Stimulated activated CD8-positive, alpha-beta memory T cell treated with anti-CD3 and anti-CD28 coated beads, Interleukin-12 subunit alpha, Interleukin-12 subunit beta, amount 100 ng/mL, for 24 hours (primary cell): ENCODE measurements around the gene ANKRD13B.
"Not testable (repeated sequence)": the region's sequence is repeated elsewhere in the genome, so short reads cannot be mapped to it uniquely, and the experiment has no call there.

Source experiments
- DNase-seq: peaks from one replicate; pipeline ENCODE4 v3.0.0-alpha.2; 2020; ENCODE audit errors: extremely low read depth

Gene ANKRD13B

GRCh38 chr17:29592850-29593551 lies at the start of gene ANKRD13B:
Gene ANKRD13B (plus strand): TSS chr17:29593132. CDS start chr17:29593622, 490 bp downstream.
- no peak for DNase-seq

- DNase-seq: no peak
Measured at GRCh38 chr17:29544066-29544465, 48.9 kb upstream of the ANKRD13B start.

DNA sequence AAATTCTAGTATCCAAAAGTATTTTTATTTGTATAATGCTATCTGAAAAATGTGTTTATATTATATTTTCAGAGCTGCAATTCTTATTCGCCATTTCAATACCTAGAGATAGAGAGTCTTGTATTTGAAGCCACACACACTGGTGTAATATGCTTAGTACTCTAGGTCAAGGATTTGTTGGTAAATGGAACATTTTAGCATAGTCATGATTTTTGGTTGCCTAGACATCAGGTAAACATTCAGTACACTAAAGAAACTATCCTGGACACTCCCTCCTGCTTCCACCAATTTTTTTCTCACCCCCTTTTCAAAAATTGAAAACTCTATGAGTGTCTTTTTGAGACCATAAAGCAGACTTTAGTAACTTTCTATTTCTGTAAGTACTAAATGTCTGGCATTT lies 46.8 kb upstream of the ANKRD13B start:
- DNase-seq: no peak

- DNase-seq: no peak
Measured at GRCh38 chr17:29546830-29547229, 46.1 kb upstream of the ANKRD13B start.

- DNase-seq: no peak
Measured at GRCh38 chr17:29549177-29549923, 43.6 kb upstream of the ANKRD13B start.

DNA sequence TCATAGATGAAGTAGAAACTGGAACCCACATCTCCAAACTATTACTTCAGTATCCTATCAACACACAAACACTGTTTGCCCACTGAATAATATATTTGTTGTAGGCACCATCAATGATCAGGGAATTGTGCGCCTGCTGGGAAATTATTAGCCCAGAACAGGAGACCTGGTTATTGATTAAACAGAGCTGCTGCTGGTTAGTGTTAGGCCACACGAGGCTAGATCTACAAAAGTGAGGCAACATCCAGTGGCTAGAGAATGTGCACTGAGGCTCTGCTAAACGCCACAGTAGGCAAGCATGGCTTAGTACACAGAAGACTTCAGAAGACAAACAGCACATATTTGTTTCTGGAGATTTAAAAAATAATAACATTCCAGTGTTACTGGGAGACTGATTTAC lies 37.1 kb upstream of the ANKRD13B start:
- no peak for DNase-seq

GRCh38 chr17:29557085-29557738 lies 35.7 kb upstream of the ANKRD13B start:
- no peak for DNase-seq

- no peak for DNase-seq
Measured at GRCh38 chr17:29557739-29558116, 35.2 kb upstream of the ANKRD13B start.

DNA sequence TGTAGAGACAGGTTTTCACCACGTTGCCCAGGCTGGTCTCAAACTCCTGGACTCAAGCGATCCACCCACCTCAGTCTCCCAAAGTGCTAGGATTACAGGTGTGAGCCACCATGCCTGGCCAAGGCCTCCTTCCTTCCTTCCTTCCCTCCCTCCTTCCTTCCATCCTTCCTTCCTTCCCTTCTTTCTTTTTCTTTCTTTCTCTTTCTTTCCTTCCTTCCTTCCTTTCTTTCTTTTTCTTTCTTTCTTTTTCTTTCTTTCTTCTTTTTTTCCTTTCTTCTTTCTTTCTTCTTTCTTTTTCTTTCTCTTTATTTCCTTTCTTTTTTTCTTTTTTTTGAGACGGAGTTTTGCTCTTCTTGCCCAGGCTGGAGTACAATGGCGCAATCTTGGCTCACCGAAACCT lies 34.8 kb upstream of the ANKRD13B start:
- DNase-seq: not testable (repeated sequence)

DNA sequence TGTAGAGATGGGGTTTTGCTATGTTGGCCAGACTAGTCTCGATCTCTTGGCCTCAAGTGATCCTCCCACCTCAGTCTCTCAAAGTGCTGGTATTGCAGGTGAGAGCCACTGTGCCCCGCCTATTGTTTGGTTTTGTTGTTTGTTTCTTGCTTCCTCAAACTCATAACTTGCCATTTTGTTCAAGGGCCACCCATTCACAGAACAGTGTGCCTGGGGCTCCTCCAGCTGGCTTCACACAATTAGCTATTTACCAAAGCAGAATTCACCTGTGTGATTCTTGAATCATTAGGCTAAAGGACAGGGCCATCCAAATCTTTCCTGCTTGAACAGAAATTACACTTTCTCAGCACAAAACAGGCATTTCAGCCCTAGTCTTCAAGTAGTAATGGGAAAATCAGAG lies 33.3 kb upstream of the ANKRD13B start:
- DNase-seq: no peak

- no peak for DNase-seq
Measured at GRCh38 chr17:29560316-29560715, 32.6 kb upstream of the ANKRD13B start.

GRCh38 chr17:29561554-29562517 lies 31.1 kb upstream of the ANKRD13B start:
- DNase-seq: no peak

DNA sequence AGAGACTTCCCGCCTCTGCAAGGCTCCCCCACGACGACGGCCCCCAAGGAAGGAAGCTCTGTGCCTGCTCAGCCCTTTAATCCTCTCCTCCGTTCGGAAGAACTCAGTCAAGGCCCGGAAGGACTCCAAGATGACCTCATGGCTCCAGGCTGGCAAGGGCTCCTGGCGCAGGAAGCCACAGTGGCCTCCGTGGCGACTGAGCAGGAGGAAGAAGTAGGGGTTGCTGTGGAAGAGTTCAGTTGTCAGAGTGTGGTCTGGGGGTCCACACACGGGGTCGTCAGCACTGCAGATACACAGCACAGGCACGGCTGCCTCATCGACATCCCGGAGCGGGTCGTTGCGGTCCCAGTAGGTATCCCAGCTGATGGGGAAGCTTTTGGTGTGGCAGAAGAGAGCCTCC lies 30.3 kb upstream of the ANKRD13B start:
- DNase-seq: no peak

DNA sequence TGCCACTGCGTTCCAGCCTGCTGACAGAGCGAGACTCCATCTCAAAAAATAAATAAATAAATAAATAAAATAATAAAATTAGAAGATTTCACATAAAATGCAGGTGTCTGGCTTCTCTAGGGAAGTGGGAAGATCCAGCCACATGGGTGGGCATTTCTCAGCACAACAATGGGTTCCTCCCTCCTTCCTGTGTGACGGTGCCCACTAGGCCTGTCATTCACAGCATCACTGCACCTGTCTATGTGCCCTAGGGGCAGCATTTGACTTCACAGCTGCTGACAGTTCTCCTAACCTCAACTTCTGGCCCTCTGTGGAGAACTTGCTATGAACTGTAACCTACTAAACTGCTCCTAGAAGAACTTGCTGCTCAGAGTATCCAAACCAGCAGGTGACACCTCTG lies 29.1 kb upstream of the ANKRD13B start:
- DNase-seq: no peak

GRCh38 chr17:29565643-29566472 lies 27.1 kb upstream of the ANKRD13B start:
- DNase-seq: no peak

DNA sequence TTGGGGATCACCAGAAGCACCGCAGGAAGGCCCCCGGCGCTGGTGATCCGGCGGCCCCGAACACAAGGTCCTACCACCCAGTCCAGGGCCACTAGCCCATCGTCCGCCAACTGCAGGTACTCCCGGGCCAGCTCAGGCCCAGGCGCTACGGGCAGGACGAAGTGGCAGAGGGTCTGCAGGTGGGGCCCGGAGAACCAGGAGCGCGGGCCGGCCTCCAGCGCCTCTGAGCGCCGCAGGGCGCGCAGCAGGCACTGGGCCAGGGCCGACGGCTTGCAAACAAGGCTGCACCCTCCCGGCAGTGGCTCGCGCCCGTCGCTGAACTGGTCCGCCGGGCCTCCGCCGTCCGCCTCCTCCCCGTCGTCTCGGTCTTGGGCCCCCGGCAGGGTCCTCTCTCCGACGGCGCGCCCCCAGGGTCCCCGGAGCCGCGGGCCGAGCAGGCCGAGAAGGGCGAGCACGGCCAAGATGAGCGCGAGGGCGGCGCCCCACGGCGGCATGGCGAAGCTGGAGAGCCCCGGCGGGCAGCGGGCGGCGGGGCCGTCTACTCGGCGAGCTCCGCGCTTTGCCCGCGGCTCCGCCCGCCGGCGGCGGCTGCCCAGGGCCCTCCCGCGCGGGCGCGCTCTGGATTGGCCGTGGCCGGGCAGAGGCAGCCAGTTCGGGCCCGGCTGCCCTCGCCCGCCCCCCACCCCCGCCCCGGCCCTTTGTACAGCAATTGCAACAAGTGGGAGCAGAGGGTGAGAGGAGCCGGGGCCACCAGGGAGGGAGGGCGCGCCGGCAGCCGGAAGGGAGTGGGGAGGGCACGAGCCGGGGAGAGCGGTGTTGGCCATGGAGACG lies 26.2 kb upstream of the ANKRD13B start, which contains the start of gene ABHD15:
TSS of gene ABHD15 (minus strand) at position 565 of the 831 bp plus-strand sequence. CDS start at position 494, 71 bp downstream.
- no peak for DNase-seq

GRCh38 chr17:29567304-29567553 lies 25.7 kb upstream of the ANKRD13B start:
- DNase-seq: no peak

DNA sequence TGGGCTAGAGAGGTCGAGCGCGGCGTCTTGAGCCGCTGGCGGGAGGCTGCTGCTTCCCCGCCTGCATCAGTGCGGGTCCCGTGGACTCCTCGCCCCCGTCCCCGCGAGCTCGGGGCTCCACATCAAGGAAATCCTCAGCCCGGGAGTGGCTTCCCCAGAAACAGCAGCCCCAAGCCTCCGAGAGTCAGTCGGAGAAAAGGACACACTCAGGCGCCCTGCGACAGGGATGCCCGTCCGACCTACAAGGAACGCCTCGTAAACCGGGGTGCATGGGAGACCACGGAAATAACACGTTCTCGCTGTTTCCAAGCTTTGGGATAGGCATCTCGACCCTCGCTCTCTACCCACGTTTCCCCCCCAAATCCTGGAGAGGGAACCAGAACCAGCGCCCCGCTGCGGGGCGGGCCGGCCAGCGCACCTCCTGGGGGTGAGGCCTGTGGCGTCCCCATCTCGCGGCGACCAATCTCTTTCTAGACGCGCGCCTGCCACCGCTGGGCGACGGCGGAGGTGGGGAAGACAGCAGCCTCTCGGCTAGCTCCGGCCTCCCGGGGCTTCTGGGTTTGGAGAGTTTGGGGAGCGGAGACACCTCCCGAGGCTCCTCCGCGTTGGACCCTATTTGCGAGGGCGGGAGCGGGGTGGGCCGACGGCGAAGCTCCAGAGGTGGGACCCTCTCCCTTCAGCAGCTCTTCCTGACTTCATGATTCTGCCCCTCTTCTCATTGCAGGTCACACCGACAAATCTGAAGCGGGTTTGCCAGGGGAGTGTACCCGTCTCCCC lies 25.2 kb upstream of the ANKRD13B start:
- DNase-seq: no peak
